Suprapubic skin (tissue), 4 donors: ENCODE measurements around the gene OR51S1. TPM values are rescaled to one million over a fixed set of nuclear protein-coding genes. Genes with fewer than 3 reads are reported as not detected.

Experiments used
- DNase-seq, 2 donors: peaks; one replicate each; pipeline ENCODE4 v3.0.0-alpha.2; 2019; ENCODE audit warnings: low spot score in 2 of 2
- H3K27ac ChIP-seq: fragments of 200-600 bp; sonication (generic); one replicate; pipeline ENCODE4 v1.5.1; 2019
- H3K27me3 ChIP-seq: fragments of 200-600 bp; sonication (generic); one replicate; pipeline ENCODE4 v1.5.1; 2019
- H3K36me3 ChIP-seq: fragments of 200-600 bp; sonication (generic); one replicate; pipeline ENCODE4 v1.5.1; 2019
- H3K4me1 ChIP-seq: fragments of 200-600 bp; sonication (generic); one replicate; pipeline ENCODE4 v1.5.1; 2019
- H3K4me3 ChIP-seq: fragments of 200-600 bp; sonication (generic); one replicate; pipeline ENCODE4 v1.5.1; 2019; ENCODE audit warnings: mild to moderate bottlenecking
- H3K9me3 ChIP-seq: fragments of 200-600 bp; sonication (generic); one replicate; pipeline ENCODE4 v1.5.1; 2019
- CTCF ChIP-seq, 2 donors: fragments of 200-600 bp in 1 of 2; fragments of 450-650 bp in 1 of 2; sonication (generic) in 1 of 2; IDR thresholded peaks; one replicate each; pipeline ENCODE4 v1.5.1; 2016 to 2019; ENCODE audit warnings: antibody characterized with exemption in 2 of 2, mild to moderate bottlenecking in 1 of 2, moderate library complexity in 1 of 2
- EP300 ChIP-seq: sonication (generic); formaldehyde crosslinking; IDR thresholded peaks from one replicate; pipeline ENCODE4 v1.6.1; 2017; ENCODE audit warnings: antibody characterized with exemption
- POLR2A ChIP-seq, 2 donors: fragments of 450-650 bp; IDR thresholded peaks; one replicate each; pipeline ENCODE4 v1.6.1; 2017; ENCODE audit warnings: antibody characterized with exemption in 2 of 2, mild to moderate bottlenecking in 2 of 2, moderate library complexity in 2 of 2
- POLR2AphosphoS5 ChIP-seq, 3 donors: sonication (generic); formaldehyde crosslinking; IDR thresholded peaks; one replicate each; pipeline ENCODE4 v1.6.1; 2017; ENCODE audit warnings: antibody characterized with exemption in 3 of 3
- WGBS: methylation state at CpG from one replicate; pipeline ENCODE4 v1.1.5; 2018; 5-methylcytosine and 5-hydroxymethylcytosine counted together
- total RNA-seq, 4 donors: library from RNA; depleted of rRNA; stranded (reverse); fragments of >200 nt; gene quantifications; one replicate each; pipeline ENCODE4 v1.1.0, GENCODE V29; 2016

OR51S1 gene
- total RNA-seq, 4 donors from 2014 or later = not detected

- no peaks in the 10 kb centered on the region for H3K9me3 ChIP-seq
- 44% methylated on average over 1 of the region's 1 CpG for WGBS
- no peak overlapping the region for H3K4me3 ChIP-seq
- H3K27me3 ChIP-seq = no peaks in the 10 kb centered on the region
- DNase-seq = no peak
- no peaks in the 10 kb centered on the region for H3K4me1 ChIP-seq
- TF ChIP-seq CTCF (IDR thresholded peaks at IDR 0.05) (no peak), POLR2AphosphoS5 (IDR thresholded peaks at IDR 0.05) (no peak), EP300 (no peak), POLR2A (IDR thresholded peaks at IDR 0.05) (no peak)
- H3K36me3 ChIP-seq = no peaks in the 10 kb centered on the region
- no peak overlapping the region for H3K27ac ChIP-seq
Observed at GRCh38 chr11:4830346-4830745, 18.7 kb downstream of the OR51S1 start.

- no peaks in the 10 kb centered on the region for H3K36me3 ChIP-seq
- H3K4me1 ChIP-seq = no peaks in the 10 kb centered on the region
- no peaks in the 10 kb centered on the region for H3K27me3 ChIP-seq
- DNase-seq = no peak
- no peak overlapping the region for H3K4me3 ChIP-seq
- H3K27ac ChIP-seq = no peak overlapping the region
- TF ChIP-seq POLR2AphosphoS5 (IDR thresholded peaks at IDR 0.05) (no peak), EP300 (no peak), POLR2A (IDR thresholded peaks at IDR 0.05) (no peak), CTCF (IDR thresholded peaks at IDR 0.05) (no peak)
- no peaks in the 10 kb centered on the region for H3K9me3 ChIP-seq
Observed at GRCh38 chr11:4826425-4826824, 22.6 kb downstream of the OR51S1 start.

DNA sequence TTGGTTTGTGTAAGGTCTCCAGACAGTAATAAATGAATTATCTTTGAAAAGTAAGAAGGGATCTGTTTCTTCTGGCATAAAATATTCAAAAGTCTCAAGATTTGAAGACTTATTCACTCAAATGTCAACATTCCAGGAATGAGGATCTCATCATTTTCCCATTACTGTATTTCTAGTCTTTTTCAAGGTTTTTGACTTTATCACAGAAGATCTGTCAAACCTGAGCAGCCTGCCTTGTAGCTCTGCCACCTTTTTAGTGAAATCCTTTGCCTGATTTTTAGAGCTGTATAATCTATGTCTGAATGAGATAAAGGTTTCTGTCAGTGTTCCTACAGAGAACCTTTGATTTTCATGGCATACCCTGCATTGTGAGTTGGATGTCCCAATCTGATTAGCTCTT, 23.9 kb downstream of the OR51S1 start:
- Histone ChIP-seq H3K27ac (no peak overlapping the region), H3K4me1 (no peaks in the 10 kb centered on the region), H3K4me3 (no peak overlapping the region), H3K36me3 (no peaks in the 10 kb centered on the region), H3K27me3 (no peaks in the 10 kb centered on the region), H3K9me3 (no peaks in the 10 kb centered on the region)
- DNase-seq = no peak
- no peak for TF ChIP-seq CTCF (IDR thresholded peaks at IDR 0.05)
- no peak for TF ChIP-seq POLR2AphosphoS5 (IDR thresholded peaks at IDR 0.05)
- no peak for TF ChIP-seq EP300
- TF ChIP-seq POLR2A (IDR thresholded peaks at IDR 0.05) = no peak

DNA sequence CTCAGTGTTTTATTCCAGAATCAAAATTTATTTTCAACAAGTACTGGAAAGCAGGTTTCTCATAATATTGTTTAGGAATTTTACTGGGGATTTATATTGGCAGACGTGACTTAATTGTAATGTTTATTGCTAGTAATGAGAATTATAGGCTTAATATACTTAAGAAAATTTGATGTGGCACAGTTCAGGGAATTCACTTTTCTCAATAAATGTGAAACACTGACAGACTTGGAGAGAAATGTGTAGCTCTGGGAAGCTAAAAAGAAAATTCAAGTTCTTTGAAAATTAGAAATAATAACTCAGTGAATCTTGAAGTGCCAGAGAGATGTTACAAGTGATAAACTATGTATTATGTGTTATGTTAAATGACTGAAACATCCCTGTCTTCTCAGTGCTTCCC, 28.0 kb downstream of the OR51S1 start, which contains the start of gene OR51F2:
OR51F2 (plus strand) TSS at position 301 of the 400 bp plus-strand sequence. CDS start 101 bp downstream, outside the sequence.
- no peak for DNase-seq
- Histone ChIP-seq H3K36me3 (no peaks in the 10 kb centered on the region), H3K4me1 (no peaks in the 10 kb centered on the region), H3K9me3 (no peaks in the 10 kb centered on the region), H3K27me3 (no peaks in the 10 kb centered on the region), H3K4me3 (no peak within 1 kb of the TSS), H3K27ac (no peak within 1 kb of the TSS)
- WGBS = 88% methylated on average over 1 of the region's 1 CpG
- no peak for TF ChIP-seq POLR2A (IDR thresholded peaks at IDR 0.05)
- TF ChIP-seq CTCF (IDR thresholded peaks at IDR 0.05) = no peak
- TF ChIP-seq POLR2AphosphoS5 (IDR thresholded peaks at IDR 0.05) = no peak
- no peak for TF ChIP-seq EP300

GRCh38 chr11:4809246-4809645, 39.8 kb downstream of the OR51S1 start:
- Histone ChIP-seq H3K27ac (no peak overlapping the region), H3K27me3 (no peaks in the 10 kb centered on the region), H3K4me1 (no peaks in the 10 kb centered on the region), H3K4me3 (no peak overlapping the region), H3K9me3 (no peaks in the 10 kb centered on the region), H3K36me3 (no peaks in the 10 kb centered on the region)
- TF ChIP-seq EP300 (no peak), POLR2AphosphoS5 (IDR thresholded peaks at IDR 0.05) (no peak)
- WGBS = 87% methylated on average over 2 of the region's 2 CpGs
- no peak for DNase-seq

GRCh38 chr11:4808476-4808875, 40.5 kb downstream of the OR51S1 start:
- DNase-seq = no peak
- no peak for TF ChIP-seq POLR2A (IDR thresholded peaks at IDR 0.05)
- no peak for TF ChIP-seq POLR2AphosphoS5 (IDR thresholded peaks at IDR 0.05)
- Histone ChIP-seq H3K27me3 (no peaks in the 10 kb centered on the region), H3K9me3 (no peaks in the 10 kb centered on the region), H3K36me3 (no peaks in the 10 kb centered on the region), H3K27ac (no peak overlapping the region), H3K4me3 (no peak overlapping the region), H3K4me1 (no peaks in the 10 kb centered on the region)
- 90% methylated on average over 1 of the region's 1 CpG for WGBS
